Activated T-helper 1 cell treated with anti-CD3 and anti-CD28 coated beads, Interleukin-12 subunit alpha, Interleukin-12 subunit beta, Interleukin-2, Interleukin-4 antibody, amounts not matched to agents 30 ng/mL and 10 ng/mL and 1 ng/mL, durations not matched to agents 14 hours and 24 hours and 36 hours (primary cell): ENCODE measurements around the gene SLC23A1. TPM values are rescaled to one million over a fixed set of nuclear protein-coding genes. Genes with fewer than 3 reads are reported as not detected.

Source experiments
- DNase-seq: peaks from one replicate; pipeline ENCODE4 v3.0.0; 2021; ENCODE audit warnings: low spot score
- H3K27ac Mint-ChIP-seq: one replicate; pipeline ENCODE4 v1.8.0; 2021; ENCODE audit warnings: mild to moderate bottlenecking, mixed read lengths
- H3K27me3 Mint-ChIP-seq: one replicate; pipeline ENCODE4 v1.8.0; 2022; ENCODE audit warnings: mild to moderate bottlenecking, moderate library complexity, mixed read lengths; ENCODE audit not compliant: insufficient read depth
- H3K36me3 Mint-ChIP-seq: one replicate; pipeline ENCODE4 v1.8.0; 2021; ENCODE audit warnings: low read depth, mixed read lengths
- H3K4me1 Mint-ChIP-seq: one replicate; pipeline ENCODE4 v1.8.0; 2021; ENCODE audit warnings: low read depth, mixed read lengths
- H3K4me3 Mint-ChIP-seq: one replicate; pipeline ENCODE4 v1.8.0; 2021; ENCODE audit warnings: mild to moderate bottlenecking, moderate library complexity, mixed read lengths
- H3K9me3 Mint-ChIP-seq: one replicate; pipeline ENCODE4 v1.8.0; 2021; ENCODE audit warnings: mixed read lengths
- intact Hi-C: fragments of 100-400 bp; cut with micrococcal nuclease; formaldehyde crosslinking; loops from one replicate; pipeline ENCODE4 v1.15.1; 2024
- total RNA-seq: library from RNA; stranded (reverse); gene quantifications from 2 replicates; pipeline ENCODE4 v1.2.3, GENCODE V29; 2022

The SLC23A1 gene
- 1.4 and 1.5 TPM in 2 replicates for total RNA-seq

DNA sequence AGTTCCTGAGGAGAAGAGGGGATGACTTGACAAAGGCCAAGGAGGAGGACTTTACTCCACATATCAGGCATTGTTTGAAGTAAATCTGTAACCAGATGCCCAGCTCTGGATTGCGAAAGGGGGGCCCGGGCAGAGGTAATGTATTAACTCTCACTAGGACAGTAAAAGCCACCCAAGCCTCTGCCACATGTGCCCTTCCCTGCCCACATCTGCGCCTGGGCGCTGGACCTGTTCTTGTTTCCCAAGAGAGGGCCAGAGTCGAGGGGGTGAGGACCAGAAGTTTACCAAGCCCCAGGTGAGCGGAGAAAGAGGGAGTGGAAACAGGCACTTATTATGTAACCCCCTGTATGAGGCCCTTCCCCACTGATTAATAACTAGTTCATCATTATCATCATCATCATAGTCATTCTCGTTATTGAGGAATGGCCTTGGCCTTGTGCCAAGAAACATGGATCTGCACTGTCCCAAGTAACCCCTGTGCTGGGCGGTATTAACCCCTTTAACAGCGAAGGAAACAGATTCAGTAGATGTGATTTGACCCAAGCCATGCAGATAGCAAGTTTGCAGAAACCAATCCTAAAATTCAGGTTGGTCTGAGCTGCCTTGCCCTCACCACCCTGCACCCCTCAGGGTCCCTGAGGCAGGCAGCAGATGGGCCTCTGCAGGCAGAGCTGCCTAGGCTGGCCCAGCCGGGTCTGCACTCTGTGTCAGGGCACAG, at the start of gene SLC23A1:
SLC23A1 (minus strand) TSS at position 23 of the 718 bp plus-strand sequence. CDS start 44 bp downstream, outside the sequence.
- Mint-ChIP-seq H3K4me1 (peaks cover 50% of the 10 kb centered on the region), H3K27me3 (no peaks in the 10 kb centered on the region), H3K9me3 (no peaks in the 10 kb centered on the region), H3K27ac (peak within 1 kb of the TSS; percentile 55), H3K4me3 (no peak within 1 kb of the TSS), H3K36me3 (peaks cover 3% of the 10 kb centered on the region)
- no peak for DNase-seq
- intact Hi-C loops: no loop called here

DNA sequence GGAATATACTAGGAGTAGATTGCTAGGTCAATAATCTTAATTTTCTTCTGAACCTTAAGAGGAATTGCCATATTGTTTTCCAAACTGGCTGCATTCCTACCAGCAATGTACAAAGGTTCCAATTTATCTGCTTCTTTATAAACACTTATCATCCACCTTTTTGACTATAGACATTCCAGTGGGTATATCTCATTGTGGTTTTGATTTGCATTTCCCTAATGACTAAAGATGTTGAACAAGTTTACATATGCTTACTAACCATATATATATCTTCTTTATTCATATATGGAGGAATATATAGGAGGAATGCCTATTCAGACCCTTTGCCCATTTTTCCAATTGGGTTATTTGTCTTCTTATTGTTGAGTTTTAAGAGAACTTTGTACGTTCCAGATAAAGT, 48.6 kb upstream of the SLC23A1 start:
- intact Hi-C loops: no loop called here
- peaks cover 27% of the 10 kb centered on the region for H3K36me3 Mint-ChIP-seq
- no peaks in the 10 kb centered on the region for H3K27me3 Mint-ChIP-seq
- H3K4me1 Mint-ChIP-seq: peaks cover 10% of the 10 kb centered on the region
- no peak overlapping the region for H3K4me3 Mint-ChIP-seq
- H3K9me3 Mint-ChIP-seq: no peaks in the 10 kb centered on the region
- H3K27ac Mint-ChIP-seq: no peak overlapping the region
- DNase-seq: no peak

DNA sequence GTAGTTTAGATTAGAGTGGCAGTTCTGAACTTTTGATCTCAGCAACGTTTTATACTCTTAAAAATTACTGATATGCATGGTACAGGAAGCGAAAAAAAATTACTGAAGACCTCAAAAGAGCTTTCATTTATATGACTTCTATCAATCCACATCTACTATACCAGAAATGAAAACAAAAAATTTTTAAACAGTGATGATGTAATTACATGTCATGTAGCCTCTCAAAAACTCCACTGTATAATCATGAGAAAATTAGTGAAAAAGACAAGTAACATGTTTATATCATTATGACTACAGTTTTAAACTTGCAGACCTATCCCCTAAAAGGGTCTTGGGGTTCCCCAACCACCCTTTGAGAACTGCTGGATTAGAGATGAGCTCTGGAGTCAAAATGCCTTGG, 46.9 kb upstream of the SLC23A1 start:
- Mint-ChIP-seq H3K27me3 (no peaks in the 10 kb centered on the region), H3K4me1 (peaks cover 10% of the 10 kb centered on the region), H3K9me3 (no peaks in the 10 kb centered on the region), H3K27ac (no peak overlapping the region), H3K4me3 (no peak overlapping the region), H3K36me3 (peaks cover 34% of the 10 kb centered on the region)
- intact Hi-C loops: no loop called here
- no peak for DNase-seq

GRCh38 chr5:139426203-139426885, 43.2 kb upstream of the SLC23A1 start:
- Mint-ChIP-seq H3K36me3 (peaks cover 42% of the 10 kb centered on the region), H3K27ac (no peak overlapping the region), H3K9me3 (no peaks in the 10 kb centered on the region), H3K4me1 (peaks cover 24% of the 10 kb centered on the region), H3K4me3 (no peak overlapping the region), H3K27me3 (no peaks in the 10 kb centered on the region)
- no peak for DNase-seq
- intact Hi-C loops: no loop called here

DNA sequence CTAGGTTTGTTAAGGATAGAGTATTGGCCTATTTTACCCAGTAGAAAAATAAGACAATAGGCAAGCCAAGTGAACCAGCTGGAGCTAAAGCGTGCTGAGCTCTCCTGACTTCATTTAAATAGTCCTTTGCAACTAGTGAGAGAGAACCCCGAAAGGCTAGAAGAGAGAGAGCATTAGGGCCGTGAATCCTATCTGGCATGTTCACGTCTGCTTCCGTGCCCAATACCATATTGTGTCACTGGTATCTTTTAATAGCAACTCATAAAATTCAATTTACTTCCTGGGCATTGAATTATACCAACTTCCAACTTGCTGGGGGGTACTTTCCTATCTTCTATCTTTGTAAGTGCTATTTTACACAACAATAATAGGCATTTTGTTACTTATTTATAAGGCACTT, 42.4 kb upstream of the SLC23A1 start:
- Mint-ChIP-seq H3K36me3 (peaks cover 41% of the 10 kb centered on the region), H3K9me3 (no peaks in the 10 kb centered on the region), H3K27me3 (no peaks in the 10 kb centered on the region), H3K4me1 (peaks cover 24% of the 10 kb centered on the region), H3K4me3 (no peak overlapping the region), H3K27ac (no peak overlapping the region)
- intact Hi-C loops: no loop called here
- DNase-seq: no peak

DNA sequence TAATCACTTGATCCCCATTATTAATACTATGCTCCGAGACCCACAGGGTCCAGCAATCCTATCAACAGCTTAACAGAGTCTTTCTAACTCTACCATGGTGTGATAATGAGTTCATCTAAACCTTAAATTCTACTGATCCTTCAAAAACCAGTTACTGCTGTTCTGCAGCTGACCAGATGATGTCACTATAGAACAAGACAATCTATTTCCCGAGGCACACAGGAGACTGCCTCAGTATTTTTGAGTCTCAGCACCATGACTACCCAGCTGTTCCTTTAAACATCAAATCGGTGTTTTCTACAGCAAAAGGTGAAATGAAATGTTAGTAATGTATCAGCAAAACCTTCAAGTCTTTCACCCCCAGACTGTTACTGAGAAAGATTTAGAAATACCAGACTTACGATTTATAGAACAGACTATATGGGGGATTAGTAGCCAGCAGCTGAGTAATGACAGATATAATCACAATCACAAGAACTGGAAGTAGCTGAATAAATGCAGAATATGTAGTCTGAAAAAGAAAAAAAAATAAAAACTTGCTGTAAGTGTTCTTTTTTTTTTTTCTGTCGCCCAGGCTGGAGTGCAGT, 39.3 kb upstream of the SLC23A1 start:
- Mint-ChIP-seq H3K27ac (peak overlapping the region; percentile 26), H3K27me3 (no peaks in the 10 kb centered on the region), H3K9me3 (no peaks in the 10 kb centered on the region), H3K4me3 (no peak overlapping the region), H3K4me1 (peaks cover 22% of the 10 kb centered on the region), H3K36me3 (peaks cover 46% of the 10 kb centered on the region)
- DNase-seq: peak; percentile 54
- intact Hi-C loops: loop anchor here (1.0 to 5.0 kb wide), 10 partner anchors 17 to 343 kb away; partner anchors contain the start of genes DNAJC18, SPATA24, STING1 and UBE2D2

DNA sequence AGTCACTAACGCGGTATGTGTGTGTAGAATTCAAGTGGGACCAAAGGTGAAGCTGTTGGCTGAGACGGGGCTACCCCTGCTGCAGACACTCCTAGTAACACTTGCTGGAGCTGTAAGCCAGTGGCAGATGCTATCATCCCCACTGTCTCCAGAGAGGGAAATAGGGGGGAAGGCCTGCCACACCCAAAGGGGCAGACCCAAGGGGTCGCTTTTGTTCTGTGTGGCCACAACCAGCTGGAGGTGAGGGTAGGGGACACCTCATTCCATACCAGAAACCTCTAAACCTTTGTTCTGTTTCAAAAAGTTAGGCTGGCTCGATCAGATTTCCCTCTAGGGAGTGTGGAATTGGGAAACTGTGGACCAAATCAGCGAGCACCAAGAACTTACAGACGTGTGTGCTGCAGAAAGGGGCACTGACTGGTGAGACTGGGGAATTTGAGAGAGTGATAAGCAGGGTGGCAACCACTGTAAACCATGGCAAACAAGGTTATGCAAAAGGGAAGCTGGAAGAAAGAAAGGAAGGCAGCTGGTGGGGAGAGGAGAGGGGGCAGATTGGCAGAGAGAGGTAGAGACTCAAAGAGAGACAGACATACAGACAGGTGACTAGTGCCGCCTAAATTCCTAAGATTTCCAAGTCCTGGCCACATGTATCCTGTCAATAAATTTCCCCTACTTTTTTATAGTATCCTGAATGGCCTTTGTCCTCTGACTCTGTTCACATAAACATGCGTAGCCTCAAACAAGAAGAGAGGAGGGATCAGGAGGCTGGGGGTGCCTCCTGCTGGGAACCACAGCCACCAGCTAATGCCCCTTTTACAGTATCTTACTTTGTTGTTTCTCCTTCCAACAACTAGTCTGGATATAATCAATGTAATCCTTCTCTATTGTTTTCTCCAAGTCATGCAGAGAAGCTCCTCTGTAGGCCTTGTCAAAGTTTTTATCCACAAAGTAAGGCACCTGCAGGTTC, 36.4 kb upstream of the SLC23A1 start:
- no peaks in the 10 kb centered on the region for H3K9me3 Mint-ChIP-seq
- DNase-seq: no peak
- H3K27ac Mint-ChIP-seq: peak overlapping the region; percentile 6
- peaks cover 40% of the 10 kb centered on the region for H3K36me3 Mint-ChIP-seq
- H3K27me3 Mint-ChIP-seq: no peaks in the 10 kb centered on the region
- no peak overlapping the region for H3K4me3 Mint-ChIP-seq
- intact Hi-C loops: loop anchor here (5.0 to 10.0 kb wide), 3 partner anchors 158 to 325 kb away; no protein-coding TSS in a partner anchor
- H3K4me1 Mint-ChIP-seq: peaks cover 50% of the 10 kb centered on the region

- H3K27me3 Mint-ChIP-seq: no peaks in the 10 kb centered on the region
- no peaks in the 10 kb centered on the region for H3K9me3 Mint-ChIP-seq
- H3K36me3 Mint-ChIP-seq: peaks cover 37% of the 10 kb centered on the region
- H3K4me3 Mint-ChIP-seq: no peak overlapping the region
- peaks cover 54% of the 10 kb centered on the region for H3K4me1 Mint-ChIP-seq
- no peak for DNase-seq
- intact Hi-C loops: loop anchor here (10.0 kb wide), 1 partner anchor 326 kb away; no protein-coding TSS in a partner anchor
- H3K27ac Mint-ChIP-seq: no peak overlapping the region
Observed at GRCh38 chr5:139418793-139419192, 35.7 kb upstream of the SLC23A1 start.

DNA sequence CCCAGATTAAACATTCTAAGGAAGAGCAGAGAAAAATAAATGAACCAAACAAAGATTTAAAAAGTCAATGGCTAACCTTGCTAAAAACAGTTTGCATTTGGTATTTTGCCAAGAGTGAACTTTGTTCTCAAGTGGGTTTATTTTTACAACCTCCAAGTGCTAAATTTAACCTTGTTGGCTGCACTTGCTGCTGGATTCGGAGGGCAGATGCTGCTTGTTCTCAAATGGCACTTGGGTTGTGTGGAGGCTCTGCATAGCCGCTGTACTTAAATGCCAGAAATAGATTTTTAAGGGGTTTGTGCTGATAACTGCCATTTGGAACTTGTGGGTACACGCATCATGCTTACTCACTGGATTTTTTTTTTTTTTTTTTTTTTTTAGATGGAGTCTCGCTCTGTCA, 34.1 kb upstream of the SLC23A1 start:
- Mint-ChIP-seq H3K27ac (peak overlapping the region; percentile 94), H3K27me3 (no peaks in the 10 kb centered on the region), H3K4me3 (no peak overlapping the region), H3K9me3 (no peaks in the 10 kb centered on the region), H3K36me3 (peaks cover 43% of the 10 kb centered on the region), H3K4me1 (peaks cover 61% of the 10 kb centered on the region)
- intact Hi-C loops: loop anchor here (10.0 kb wide), 1 partner anchor 328 kb away; no protein-coding TSS in a partner anchor
- DNase-seq: no peak

GRCh38 chr5:139416651-139417050, 33.6 kb upstream of the SLC23A1 start:
- no peaks in the 10 kb centered on the region for H3K27me3 Mint-ChIP-seq
- intact Hi-C loops: loop anchor here (10.0 kb wide), 1 partner anchor 328 kb away; no protein-coding TSS in a partner anchor
- peak overlapping the region; percentile 94 for H3K27ac Mint-ChIP-seq
- peaks cover 64% of the 10 kb centered on the region for H3K4me1 Mint-ChIP-seq
- DNase-seq: no peak
- no peaks in the 10 kb centered on the region for H3K9me3 Mint-ChIP-seq
- no peak overlapping the region for H3K4me3 Mint-ChIP-seq
- H3K36me3 Mint-ChIP-seq: peaks cover 46% of the 10 kb centered on the region

DNA sequence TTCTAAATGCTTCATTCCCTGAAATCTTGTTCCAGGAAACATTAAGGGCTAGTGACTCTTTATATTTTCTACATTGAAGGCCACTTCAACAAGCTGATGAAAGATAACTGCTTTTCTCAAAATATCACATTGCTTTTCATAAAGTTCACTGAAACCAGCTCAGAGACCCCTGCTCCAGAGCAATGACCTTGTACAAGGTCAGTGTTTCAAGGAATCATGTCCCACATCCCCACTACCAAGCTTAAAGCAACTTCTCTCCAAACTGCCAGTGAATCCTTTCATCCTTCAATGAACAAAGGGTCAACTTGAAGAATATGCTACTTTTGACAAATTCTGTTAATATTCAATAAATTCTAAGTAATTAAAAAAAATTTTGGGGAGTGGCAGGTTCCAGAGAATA, 32.8 kb upstream of the SLC23A1 start:
- peaks cover 69% of the 10 kb centered on the region for H3K4me1 Mint-ChIP-seq
- no peaks in the 10 kb centered on the region for H3K27me3 Mint-ChIP-seq
- no peak for DNase-seq
- no peaks in the 10 kb centered on the region for H3K9me3 Mint-ChIP-seq
- intact Hi-C loops: loop anchor here (1.0 to 10.0 kb wide), 10 partner anchors 12 to 329 kb away; partner anchors contain the start of genes DNAJC18, SPATA24 and UBE2D2
- peak overlapping the region; percentile 73 for H3K4me3 Mint-ChIP-seq
- peaks cover 46% of the 10 kb centered on the region for H3K36me3 Mint-ChIP-seq
- peak overlapping the region; percentile 94 for H3K27ac Mint-ChIP-seq
